HCT116 (cell line): ENCODE measurements around the gene USP32.

Source experiments
- CTCF ChIP-seq, 3 experiments: fragments of 200-600 bp in 1 of 3; sonication (generic) in 1 of 3; IDR thresholded peaks in 2 of 3; conservative IDR thresholded peaks in 1 of 3; 2 replicates each; pipeline ENCODE4 v1.5.1; 2012 to 2017; ENCODE audit warnings: low read depth in 2 of 3, low read length in 2 of 3, antibody characterized with exemption in 1 of 3, borderline replicate concordance in 1 of 3, control low read depth in 1 of 3, mild to moderate bottlenecking in 1 of 3, mixed read lengths in 1 of 3, mixed run types in 1 of 3, moderate library complexity in 1 of 3; ENCODE audit not compliant: insufficient read depth in 1 of 3
- EZH2 ChIP-seq: fragments of 200-600 bp; sonication (generic); IDR thresholded peaks from 2 replicates; pipeline ENCODE4 v1.6.1; 2017; ENCODE audit warnings: antibody characterized with exemption, mixed run types
- EZH2phosphoT487 ChIP-seq: fragments of 200-600 bp; IDR thresholded peaks from 2 replicates; pipeline ENCODE4 v1.6.1; 2018; ENCODE audit warnings: antibody characterized with exemption, borderline replicate concordance
- JUND ChIP-seq: IDR thresholded peaks from 2 replicates; pipeline ENCODE4 v1.6.1; 2012
- MAX ChIP-seq: IDR thresholded peaks from 2 replicates; pipeline ENCODE4 v1.6.1; 2012
- POLR2A ChIP-seq: IDR thresholded peaks from 2 replicates; pipeline ENCODE4 v1.7.0; 2011; ENCODE audit warnings: borderline replicate concordance; ENCODE audit not compliant: insufficient read depth, insufficient read length; ENCODE audit errors: extremely low read depth
- POLR2AphosphoS5 ChIP-seq: IDR thresholded peaks from 2 replicates; pipeline ENCODE4 v1.6.1; 2011; ENCODE audit warnings: mild to moderate bottlenecking, low read depth, low read length, moderate library complexity
- RAD21 ChIP-seq: IDR thresholded peaks from 2 replicates; pipeline ENCODE4 v1.6.1; 2012; ENCODE audit warnings: low read depth, mild to moderate bottlenecking
- REST ChIP-seq: IDR thresholded peaks from 2 replicates; pipeline ENCODE4 v1.6.1; 2012; ENCODE audit warnings: low read depth
- SP1 ChIP-seq: IDR thresholded peaks from 2 replicates; pipeline ENCODE4 v1.6.1; 2012; ENCODE audit warnings: low read depth
- SRF ChIP-seq: IDR thresholded peaks from 2 replicates; pipeline ENCODE4 v1.6.1; 2012; ENCODE audit warnings: low read depth

- TF ChIP-seq RAD21 (no peak), MAX (no peak), CTCF (IDR thresholded peaks at IDR 0.05 in 2 of 3, conservative IDR thresholded peaks at IDR 0.05 in 1 of 3; ENCODE audit: borderline replicate concordance in 1 of 3, insufficient read depth in 1 of 3, low read depth in 2 of 3, low read length in 2 of 3) (no peak), SP1 (no peak), EZH2phosphoT487 (no peak), REST (no peak), POLR2A (no peak), EZH2 (no peak), POLR2AphosphoS5 (no peak), SRF (no peak), JUND (no peak)
These were observed 10.0 kb downstream of the USP32 start for GRCh38 chr17:60381958-60382357.
